Mammary epithelial cell (primary cell): Measurements from ENCODE around the gene FOXM1.

Experiments used
- EZH2 ChIP-seq: IDR thresholded peaks from 2 replicates; pipeline ENCODE4 v1.6.1; 2012; ENCODE audit warnings: low read length, inconsistent platforms, borderline replicate concordance
- TF ChIP-seq, protein P1 (sequence below), 2 donors: IDR thresholded peaks in 1 of 2; conservative IDR thresholded peaks in 1 of 2; 2 replicates each; pipeline ENCODE4 v1.5.1; 2011 to 2012; ENCODE audit warnings: inconsistent platforms in 2 of 2, low read length in 2 of 2, mild to moderate bottlenecking in 2 of 2, control low read depth in 1 of 2, low read depth in 1 of 2; ENCODE audit not compliant: insufficient read depth in 1 of 2; ENCODE audit errors: extremely low read depth in 1 of 2

DNA sequence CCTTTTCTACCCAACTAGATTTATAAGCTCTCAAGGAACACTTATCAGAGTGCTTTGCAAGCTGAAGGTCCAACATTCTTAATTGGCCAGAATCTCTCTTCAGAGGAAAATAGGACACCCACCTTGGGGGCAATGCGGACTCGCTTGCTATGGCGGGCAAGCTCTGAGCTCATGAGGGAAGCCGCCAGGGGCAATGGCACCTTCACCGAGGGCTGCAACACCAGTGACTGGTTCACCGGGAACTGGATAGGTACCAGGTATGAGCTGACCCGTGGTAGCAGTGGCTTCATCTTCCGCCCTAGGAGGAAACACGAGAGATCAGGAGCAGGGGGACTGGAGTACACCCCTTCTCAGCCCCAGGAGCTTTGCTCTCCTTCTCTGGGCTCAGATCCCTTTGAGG lies 12.8 kb downstream of the FOXM1 start:
- TF ChIP-seq, protein P1, sequence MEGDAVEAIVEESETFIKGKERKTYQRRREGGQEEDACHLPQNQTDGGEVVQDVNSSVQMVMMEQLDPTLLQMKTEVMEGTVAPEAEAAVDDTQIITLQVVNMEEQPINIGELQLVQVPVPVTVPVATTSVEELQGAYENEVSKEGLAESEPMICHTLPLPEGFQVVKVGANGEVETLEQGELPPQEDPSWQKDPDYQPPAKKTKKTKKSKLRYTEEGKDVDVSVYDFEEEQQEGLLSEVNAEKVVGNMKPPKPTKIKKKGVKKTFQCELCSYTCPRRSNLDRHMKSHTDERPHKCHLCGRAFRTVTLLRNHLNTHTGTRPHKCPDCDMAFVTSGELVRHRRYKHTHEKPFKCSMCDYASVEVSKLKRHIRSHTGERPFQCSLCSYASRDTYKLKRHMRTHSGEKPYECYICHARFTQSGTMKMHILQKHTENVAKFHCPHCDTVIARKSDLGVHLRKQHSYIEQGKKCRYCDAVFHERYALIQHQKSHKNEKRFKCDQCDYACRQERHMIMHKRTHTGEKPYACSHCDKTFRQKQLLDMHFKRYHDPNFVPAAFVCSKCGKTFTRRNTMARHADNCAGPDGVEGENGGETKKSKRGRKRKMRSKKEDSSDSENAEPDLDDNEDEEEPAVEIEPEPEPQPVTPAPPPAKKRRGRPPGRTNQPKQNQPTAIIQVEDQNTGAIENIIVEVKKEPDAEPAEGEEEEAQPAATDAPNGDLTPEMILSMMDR (conservative IDR thresholded peaks at IDR 0.05 in 1 of 2, IDR thresholded peaks at IDR 0.05 in 1 of 2; ENCODE audit: extremely low read depth in 1 of 2, insufficient read depth in 1 of 2, low read depth in 1 of 2, low read length in 2 of 2) = no peak
- no peak for TF ChIP-seq EZH2
